K562 (cell line): Measurements from ENCODE around the gene MLLT3. TPM values are rescaled to one million over a fixed set of nuclear protein-coding genes. Genes with fewer than 3 reads are reported as not detected.

ENCODE experiments used
- ATAC-seq: fragments of 200-7000 bp; cut with Tn5 transposase; 3 replicates; pipeline ENCODE4 v1.9.1; 2020; ENCODE audit warnings: moderate library complexity
- BruUV-seq: library from RNA; stranded (reverse); fragments of 400-500 nt; replicated peaks from 2 replicates; lab custom pipeline; 2021; lab: Mats Ljungman, UMichigan
- CTCF ChIA-PET: fragments of 300-600 bp; formaldehyde crosslinking; extraction: SDS; loops from one replicate; lab custom pipeline; 2021; ENCODE audit warnings: low intra/inter-chr PET ratio; lab: Yijun Ruan, JAX
- POLR2A ChIA-PET: fragments of 300-600, 350-650 bp; sonication (Branson Sonifier 250); formaldehyde crosslinking; extraction: SDS; loops from one replicate; lab custom pipeline; 2021; ENCODE audit warnings: antibody characterized with exemption, inconsistent platforms; lab: Yijun Ruan, JAX
- DNase-seq, 4 experiments: peaks; one replicate each; pipeline versions ENCODE4 v3.0.0 to v3.0.0-alpha.2; 2011 to 2018; ENCODE audit warnings: low spot score in 3 of 4, mixed read lengths in 3 of 4; ENCODE audit errors: extremely low read depth in 1 of 4
- FAIRE-seq: peaks from 2 replicates; lab custom pipeline; 2011; peaks lifted over from hg19 to GRCh38; lab: Jason Lieb, UNC
- H2AFZ ChIP-seq: 2 replicates; pipeline ENCODE4 v1.6.0; 2011; ENCODE audit warnings: low read depth, low read length, control low read depth, inconsistent platforms
- H3K27ac ChIP-seq: fragments of 200-600 bp; 3 replicates; pipeline ENCODE4 v1.8.0; 2011; ENCODE audit warnings: low read depth, mild to moderate bottlenecking, control low read depth, inconsistent platforms, low read length, moderate library complexity, mixed read lengths; ENCODE audit errors: extremely low read depth
- H3K27me3 ChIP-seq, 2 experiments: fragments of 300-600 bp in 1 of 2; 2 replicates in 1 of 2; 3 replicates in 1 of 2; pipeline versions ENCODE4 v1.6.0 to v1.8.0; 2011; ENCODE audit warnings: inconsistent platforms in 2 of 2, low read length in 2 of 2, mild to moderate bottlenecking in 1 of 2, mixed read lengths in 1 of 2, moderate library complexity in 1 of 2; ENCODE audit not compliant: control insufficient read depth in 2 of 2, insufficient read depth in 2 of 2
- H3K36me3 ChIP-seq: fragments of 300-600 bp; 3 replicates; pipeline ENCODE4 v1.8.0; 2011; ENCODE audit warnings: mild to moderate bottlenecking, low read length, inconsistent platforms; ENCODE audit not compliant: control insufficient read depth, insufficient read depth
- H3K4me1 ChIP-seq, 2 experiments: fragments of 200-600 bp in 1 of 2; replicated peaks in 1 of 2; 2 replicates in 1 of 2; 3 replicates in 1 of 2; pipeline versions ENCODE4 v1.5.1 to v1.8.0; 2011; ENCODE audit warnings: inconsistent platforms in 2 of 2, low read length in 2 of 2, mild to moderate bottlenecking in 1 of 2, mixed read lengths in 1 of 2, moderate library complexity in 1 of 2; ENCODE audit not compliant: control insufficient read depth in 2 of 2, insufficient read depth in 2 of 2
- H3K4me2 ChIP-seq: 2 replicates; pipeline ENCODE4 v1.6.1; 2011; ENCODE audit warnings: low read length, control low read depth, inconsistent platforms, mixed read lengths; ENCODE audit not compliant: insufficient read depth
- H3K4me3 ChIP-seq: fragments of 200-600 bp; sonication (generic), shearing (Covaris generic); 2 replicates; pipeline ENCODE4 v1.5.1; 2016; ENCODE audit warnings: control low read depth, inconsistent platforms
- H3K79me2 ChIP-seq: fragments of 200-600 bp; 3 replicates; pipeline ENCODE4 v1.8.0; 2011; ENCODE audit warnings: low read length, inconsistent platforms; ENCODE audit not compliant: control insufficient read depth, insufficient read depth
- H3K9ac ChIP-seq, 2 experiments: 2 replicates each; pipeline versions ENCODE4 v1.6.0 to v1.6.1; 2011; ENCODE audit warnings: low read depth in 2 of 2, low read length in 2 of 2, control low read depth in 1 of 2, inconsistent platforms in 1 of 2, mild to moderate bottlenecking in 1 of 2, mixed read lengths in 1 of 2; ENCODE audit not compliant: insufficient read depth in 1 of 2
- H3K9me1 ChIP-seq: one replicate; pipeline ENCODE4 v1.6.0; 2011; ENCODE audit warnings: inconsistent platforms, mild to moderate bottlenecking, low read length, moderate library complexity; ENCODE audit not compliant: control insufficient read depth, insufficient read depth
- H3K9me3 ChIP-seq: replicated peaks from 2 replicates; pipeline ENCODE4 v1.5.1; 2011; ENCODE audit warnings: low read depth, low read length, inconsistent platforms; ENCODE audit not compliant: control insufficient read depth, insufficient read depth
- H4K20me1 ChIP-seq: replicated peaks from 2 replicates; pipeline ENCODE4 v1.6.1; 2011; ENCODE audit warnings: low read length, inconsistent platforms, mixed read lengths; ENCODE audit not compliant: control insufficient read depth, insufficient read depth
- GABPA ChIP-seq: fragments of 200-800 bp; sonication (Bioruptor generic); conservative IDR thresholded peaks from 2 replicates; pipeline ENCODE4 v1.6.1; 2016; ENCODE audit warnings: low read depth, missing genetic modification characterization, missing compliant biosample characterization
- GTF2A2 ChIP-seq: IDR thresholded peaks from 2 replicates; pipeline ENCODE4 v1.6.1; 2016; ENCODE audit warnings: mild to moderate bottlenecking, missing genetic modification characterization, missing compliant biosample characterization
- MYBL2 ChIP-seq, 2 experiments: fragments of 450-650 bp in 1 of 2; sonication (generic) in 1 of 2; formaldehyde crosslinking in 1 of 2; IDR thresholded peaks; 2 replicates each; pipeline versions ENCODE4 v1.6.1 to v1.8.1; 2017 to 2022; ENCODE audit warnings: borderline replicate concordance in 1 of 2, inconsistent platforms in 1 of 2, low read depth in 1 of 2, mild to moderate bottlenecking in 1 of 2, missing genetic modification reagents in 1 of 2, moderate library complexity in 1 of 2
- SAFB ChIP-seq: fragments of 200-400 bp; formaldehyde crosslinking; IDR thresholded peaks from 2 replicates; pipeline ENCODE4 v1.6.1; 2017; ENCODE audit warnings: low read depth, low read length, borderline replicate concordance
- WGBS: fragments of 100-300 bp; shearing (Covaris generic); methylation state at CpG from one replicate; pipeline ENCODE4 v1.1.6; 2016; ENCODE audit warnings: low coverage, mixed read lengths; ENCODE audit not compliant: insufficient coverage; ENCODE audit errors: missing lambda C conversion rate; 5-methylcytosine and 5-hydroxymethylcytosine counted together
- in situ Hi-C: fragments of 300-500 bp; cut with MboI; formaldehyde crosslinking; loops from 4 replicates; pipeline ENCODE4 v1.15.0; 2018; ENCODE audit warnings: inconsistent platforms, mixed read lengths
- intact Hi-C: fragments of 100-400 bp; cut with micrococcal nuclease; formaldehyde crosslinking; loops from 2 replicates; pipeline ENCODE4 v1.14.2; 2022
- polyA plus RNA-seq, 8 experiments: library from polyadenylated mRNA; depleted of rRNA in 4 of 8; stranded (reverse) in 5 of 8; unstranded in 3 of 8; fragments of >200 nt; fragmentation: Nextera tagmentation in 2 of 8; fragmentation: Illumina TruSeq in 1 of 8; extraction: Ambion mirVana in 2 of 8; extraction: Trizol in 1 of 8; gene quantifications; 2 replicates each; pipeline versions ENCODE4 v1.2.1 to v1.2.3, GENCODE V29; 2011 to 2014; ENCODE audit warnings: inconsistent platforms in 1 of 8, missing spikeins in 1 of 8
- total RNA-seq, 7 experiments: library from RNA; depleted of rRNA in 6 of 7; stranded (reverse); fragments of >200 nt in 6 of 7; fragmentation: Illumina TruSeq in 2 of 7; extraction: Trizol in 2 of 7; gene quantifications; 2 replicates each; pipeline versions ENCODE4 v1.2.1 to v1.2.3, GENCODE V29; 2011 to 2021; ENCODE audit warnings: low replicate concordance in 1 of 7

MLLT3 gene
- total and polyA plus RNA-seq, 9 of the 15 experiments (the other 6 are each of a cell fraction or from before 2014, with no cell fraction given) = 0.07 to 0.42 (median 0.22) TPM; not detected in 4

- Histone ChIP-seq H3K9ac (no peak overlapping the region), H4K20me1 (no peaks in the 10 kb centered on the region), H3K27me3 (no peaks in the 10 kb centered on the region), H3K79me2 (no peaks in the 10 kb centered on the region), H3K36me3 (no peaks in the 10 kb centered on the region), H3K27ac (no peak overlapping the region)
- no peak for DNase-seq
- 3% methylated on average over 7 of the region's 7 CpGs for WGBS
- no peak for TF ChIP-seq GTF2A2 (tag)
- no peak for TF ChIP-seq GABPA (tag)
- TF ChIP-seq MYBL2 (IDR thresholded peaks at IDR 0.05; ENCODE audit: low read depth) = no peak
- no peak for TF ChIP-seq MYBL2 (CRISPR knock-in tag; IDR thresholded peaks at IDR 0.05; ENCODE audit: borderline replicate concordance)
- TF ChIP-seq SAFB = no peak
- TF ChIP-seq, all 486 proteins: peak for 0
- no TSS peak for BruUV-seq
- in situ Hi-C loops (no loop called here), intact Hi-C loops (no loop called here)
- Histone ChIP-seq H2AFZ (no peak overlapping the region), H3K4me2 (no peak overlapping the region), H3K9me1 (no peaks in the 10 kb centered on the region), H3K4me3 (no peak overlapping the region), H3K9me3 (no peaks in the 10 kb centered on the region), H3K4me1 (no peaks in the 10 kb centered on the region)
- POLR2A ChIA-PET = no interaction called here
- FAIRE-seq = no peak
- CTCF ChIA-PET = no interaction called here
- no peak for ATAC-seq
Observed at GRCh38 chr9:20477940-20478620, 144.2 kb downstream of the MLLT3 start.
